Tibial nerve (tissue), 3 donors: ENCODE results near the gene NKAIN4.

Source experiments
- POLR2A ChIP-seq, 2 donors: fragments of 450-650 bp; IDR thresholded peaks; one replicate each; pipeline ENCODE4 v1.6.1; 2017; ENCODE audit warnings: antibody characterized with exemption in 2 of 2, mild to moderate bottlenecking in 2 of 2, moderate library complexity in 2 of 2
- TF ChIP-seq, protein P1 (sequence below), 5 experiments: fragments of 200-600 bp in 3 of 5; fragments of 450-650 bp in 2 of 5; sonication (generic) in 3 of 5; IDR thresholded peaks; one replicate each; pipeline ENCODE4 v1.5.1; 2016 to 2019; ENCODE audit warnings: antibody characterized with exemption in 5 of 5, mild to moderate bottlenecking in 3 of 5, moderate library complexity in 2 of 5

DNA sequence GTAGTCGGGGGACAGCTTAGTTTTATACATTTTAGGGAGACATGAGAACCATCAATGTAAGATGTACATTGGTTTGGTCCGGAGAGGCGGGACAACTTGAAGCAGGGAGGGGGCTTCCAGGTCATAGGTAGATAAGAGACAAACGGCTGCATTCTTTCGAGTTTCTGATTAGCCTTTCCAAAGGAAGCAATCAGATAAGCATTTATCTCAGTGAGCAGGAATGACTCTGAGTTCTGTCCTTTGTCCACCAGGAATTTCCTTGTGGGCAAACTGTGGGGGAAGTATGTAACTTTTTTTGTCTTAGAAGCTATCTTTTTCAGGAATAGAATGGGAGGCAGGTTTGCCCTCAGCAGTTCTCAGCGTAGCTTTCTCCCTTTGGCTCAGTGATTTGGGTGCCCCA, 39.7 kb downstream of the NKAIN4 start:
- no peak for TF ChIP-seq POLR2A (IDR thresholded peaks at IDR 0.05)
- TF ChIP-seq, protein P1, sequence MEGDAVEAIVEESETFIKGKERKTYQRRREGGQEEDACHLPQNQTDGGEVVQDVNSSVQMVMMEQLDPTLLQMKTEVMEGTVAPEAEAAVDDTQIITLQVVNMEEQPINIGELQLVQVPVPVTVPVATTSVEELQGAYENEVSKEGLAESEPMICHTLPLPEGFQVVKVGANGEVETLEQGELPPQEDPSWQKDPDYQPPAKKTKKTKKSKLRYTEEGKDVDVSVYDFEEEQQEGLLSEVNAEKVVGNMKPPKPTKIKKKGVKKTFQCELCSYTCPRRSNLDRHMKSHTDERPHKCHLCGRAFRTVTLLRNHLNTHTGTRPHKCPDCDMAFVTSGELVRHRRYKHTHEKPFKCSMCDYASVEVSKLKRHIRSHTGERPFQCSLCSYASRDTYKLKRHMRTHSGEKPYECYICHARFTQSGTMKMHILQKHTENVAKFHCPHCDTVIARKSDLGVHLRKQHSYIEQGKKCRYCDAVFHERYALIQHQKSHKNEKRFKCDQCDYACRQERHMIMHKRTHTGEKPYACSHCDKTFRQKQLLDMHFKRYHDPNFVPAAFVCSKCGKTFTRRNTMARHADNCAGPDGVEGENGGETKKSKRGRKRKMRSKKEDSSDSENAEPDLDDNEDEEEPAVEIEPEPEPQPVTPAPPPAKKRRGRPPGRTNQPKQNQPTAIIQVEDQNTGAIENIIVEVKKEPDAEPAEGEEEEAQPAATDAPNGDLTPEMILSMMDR (IDR thresholded peaks at IDR 0.05), result no peak
